Panc1 (cell line): ENCODE results near the gene RANBP3L. TPM values are rescaled to one million over a fixed set of nuclear protein-coding genes. Genes with fewer than 3 reads are reported as not detected.
"Not testable (repeated sequence)": the region's sequence is repeated elsewhere in the genome, so short reads cannot be mapped to it uniquely, and the experiment has no call there.

ENCODE experiments used
- ATAC-seq: fragments of 200-7000 bp; cut with Tn5 transposase; 2 replicates; pipeline ENCODE4 v1.9.1; 2020; ENCODE audit warnings: mild to moderate bottlenecking, moderate library complexity
- BruUV-seq: library from RNA; stranded (reverse); fragments of 400-500 nt; replicated peaks from 2 replicates; lab custom pipeline; 2021; lab: Mats Ljungman, UMichigan
- CTCF ChIA-PET: fragments of 300-600 bp; sonication (Branson Sonifier 250); formaldehyde crosslinking; loops from one replicate; lab custom pipeline; 2022; ENCODE audit warnings: antibody characterized with exemption; lab: Charles Lee
- POLR2A ChIA-PET: fragments of 300-600 bp; sonication (Branson Sonifier 250); formaldehyde crosslinking; loops from one replicate; lab custom pipeline; 2022; ENCODE audit warnings: antibody characterized with exemption; lab: Charles Lee
- DNase-seq: peaks from one replicate; pipeline ENCODE4 v3.0.0-alpha.2; 2010; ENCODE audit warnings: low read depth, low spot score
- H3K27ac ChIP-seq: 2 replicates; pipeline ENCODE4 v1.5.1; 2011; ENCODE audit warnings: mild to moderate bottlenecking, low read length, inconsistent platforms
- H3K27me3 ChIP-seq: fragments of 200-500 bp; sonication (Bioruptor generic); 2 replicates; pipeline ENCODE4 v1.6.0; 2014; ENCODE audit warnings: low read length, inconsistent platforms; ENCODE audit not compliant: control insufficient read depth, insufficient read depth
- H3K36me3 ChIP-seq: fragments of 200-500 bp; sonication (Bioruptor generic); 2 replicates; pipeline ENCODE4 v1.5.1; 2014; ENCODE audit warnings: inconsistent platforms, mild to moderate bottlenecking, low read length, moderate library complexity; ENCODE audit not compliant: control insufficient read depth, insufficient read depth
- H3K4me1 ChIP-seq: 2 replicates; pipeline ENCODE4 v1.5.1; 2011; ENCODE audit warnings: inconsistent platforms, mild to moderate bottlenecking, low read length, moderate library complexity; ENCODE audit not compliant: control insufficient read depth, insufficient read depth
- H3K4me3 ChIP-seq, 2 experiments: 2 replicates each; pipeline ENCODE4 v1.5.1; 2011 to 2012; ENCODE audit warnings: low read depth in 2 of 2, low read length in 2 of 2, mild to moderate bottlenecking in 2 of 2, inconsistent platforms in 1 of 2, moderate library complexity in 1 of 2
- H3K9me3 ChIP-seq: fragments of 200-500 bp; sonication (Bioruptor generic); 2 replicates; pipeline ENCODE4 v1.5.1; 2014; ENCODE audit warnings: low read depth, mild to moderate bottlenecking, inconsistent platforms, low read length, moderate library complexity; ENCODE audit not compliant: control insufficient read depth, insufficient read depth
- POLR2AphosphoS5 ChIP-seq: IDR thresholded peaks from 2 replicates; pipeline ENCODE4 v1.6.1; 2012; ENCODE audit warnings: mild to moderate bottlenecking, low read depth, low read length, moderate library complexity
- SIN3A ChIP-seq: IDR thresholded peaks from 2 replicates; pipeline ENCODE4 v1.6.1; 2012; ENCODE audit warnings: low read depth, mild to moderate bottlenecking, low read length, moderate library complexity, borderline replicate concordance; ENCODE audit not compliant: insufficient read depth
- TCF7L2 ChIP-seq: IDR thresholded peaks from 2 replicates; pipeline ENCODE4 v1.6.1; 2011; ENCODE audit warnings: mild to moderate bottlenecking, low read depth, low read length, inconsistent platforms
- in situ Hi-C: cut with HindIII; loops from 2 replicates; pipeline ENCODE4 v1.10.0; 2016; ENCODE audit warnings: low sequenced_read_pairs, low pct_unique_long_range_greater_than_20kb
- intact Hi-C: fragments of 100-400 bp; cut with micrococcal nuclease; formaldehyde crosslinking; loops from one replicate; pipeline ENCODE4 v1.10.0; 2022; ENCODE audit not compliant: unreplicated experiment
- total RNA-seq: library from RNA; stranded (reverse); gene quantifications from one replicate; pipeline ENCODE4 v1.2.1, GENCODE V29; 2021; ENCODE audit not compliant: unreplicated experiment
- TF ChIP-seq, protein P1 (sequence below), 2 experiments: IDR thresholded peaks; 2 replicates each; pipeline ENCODE4 v1.6.1; 2011 to 2012; ENCODE audit warnings: low read depth in 2 of 2, control low read depth in 1 of 2, low read length in 1 of 2, mild to moderate bottlenecking in 1 of 2, moderate library complexity in 1 of 2; ENCODE audit not compliant: insufficient read depth in 1 of 2
- TF ChIP-seq, protein P2 (sequence below): fragments of 450-650 bp; IDR thresholded peaks from 2 replicates; pipeline ENCODE4 v1.5.1; 2017; ENCODE audit warnings: mild to moderate bottlenecking

RANBP3L gene
- total RNA-seq, 1 experiment from 2014 or later, result 0.28 TPM

DNA sequence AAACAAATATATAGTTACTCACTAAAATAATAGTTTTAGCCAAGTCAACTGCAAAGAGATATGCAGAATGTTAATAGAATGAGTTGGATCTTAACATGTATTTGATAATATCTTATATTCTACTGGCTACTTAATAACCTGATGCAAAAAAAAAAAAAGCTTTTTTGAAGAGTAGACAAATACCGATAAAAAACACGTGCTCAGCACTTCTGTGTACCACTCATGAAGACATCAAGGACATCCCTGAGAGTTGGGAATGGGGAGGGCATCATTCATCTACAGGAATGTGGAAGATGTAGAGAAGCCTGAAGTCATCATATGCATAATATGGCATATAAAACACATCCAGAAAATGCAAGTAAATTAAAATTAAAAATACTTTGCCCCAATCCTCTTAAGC is 43.2 kb upstream of the RANBP3L start:
- no peak overlapping the region for H3K4me3 ChIP-seq
- intact Hi-C loops (no loop called here), in situ Hi-C loops (no loop called here)
- H3K4me1 ChIP-seq, result no peaks in the 10 kb centered on the region
- ATAC-seq, result no peak
- no peak overlapping the region for H3K27ac ChIP-seq
- H3K9me3 ChIP-seq, result no peaks in the 10 kb centered on the region
- CTCF ChIA-PET, result no interaction called here
- H3K36me3 ChIP-seq, result no peaks in the 10 kb centered on the region
- POLR2A ChIA-PET, result no interaction called here
- no TSS peak for BruUV-seq
- TF ChIP-seq SIN3A (no peak), POLR2AphosphoS5 (no peak), TCF7L2 (no peak)
- TF ChIP-seq, protein P1, sequence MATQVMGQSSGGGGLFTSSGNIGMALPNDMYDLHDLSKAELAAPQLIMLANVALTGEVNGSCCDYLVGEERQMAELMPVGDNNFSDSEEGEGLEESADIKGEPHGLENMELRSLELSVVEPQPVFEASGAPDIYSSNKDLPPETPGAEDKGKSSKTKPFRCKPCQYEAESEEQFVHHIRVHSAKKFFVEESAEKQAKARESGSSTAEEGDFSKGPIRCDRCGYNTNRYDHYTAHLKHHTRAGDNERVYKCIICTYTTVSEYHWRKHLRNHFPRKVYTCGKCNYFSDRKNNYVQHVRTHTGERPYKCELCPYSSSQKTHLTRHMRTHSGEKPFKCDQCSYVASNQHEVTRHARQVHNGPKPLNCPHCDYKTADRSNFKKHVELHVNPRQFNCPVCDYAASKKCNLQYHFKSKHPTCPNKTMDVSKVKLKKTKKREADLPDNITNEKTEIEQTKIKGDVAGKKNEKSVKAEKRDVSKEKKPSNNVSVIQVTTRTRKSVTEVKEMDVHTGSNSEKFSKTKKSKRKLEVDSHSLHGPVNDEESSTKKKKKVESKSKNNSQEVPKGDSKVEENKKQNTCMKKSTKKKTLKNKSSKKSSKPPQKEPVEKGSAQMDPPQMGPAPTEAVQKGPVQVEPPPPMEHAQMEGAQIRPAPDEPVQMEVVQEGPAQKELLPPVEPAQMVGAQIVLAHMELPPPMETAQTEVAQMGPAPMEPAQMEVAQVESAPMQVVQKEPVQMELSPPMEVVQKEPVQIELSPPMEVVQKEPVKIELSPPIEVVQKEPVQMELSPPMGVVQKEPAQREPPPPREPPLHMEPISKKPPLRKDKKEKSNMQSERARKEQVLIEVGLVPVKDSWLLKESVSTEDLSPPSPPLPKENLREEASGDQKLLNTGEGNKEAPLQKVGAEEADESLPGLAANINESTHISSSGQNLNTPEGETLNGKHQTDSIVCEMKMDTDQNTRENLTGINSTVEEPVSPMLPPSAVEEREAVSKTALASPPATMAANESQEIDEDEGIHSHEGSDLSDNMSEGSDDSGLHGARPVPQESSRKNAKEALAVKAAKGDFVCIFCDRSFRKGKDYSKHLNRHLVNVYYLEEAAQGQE (IDR thresholded peaks at IDR 0.05; ENCODE audit: insufficient read depth in 1 of 2, low read depth in 2 of 2, low read length in 1 of 2), result no peak
- TF ChIP-seq, protein P2, sequence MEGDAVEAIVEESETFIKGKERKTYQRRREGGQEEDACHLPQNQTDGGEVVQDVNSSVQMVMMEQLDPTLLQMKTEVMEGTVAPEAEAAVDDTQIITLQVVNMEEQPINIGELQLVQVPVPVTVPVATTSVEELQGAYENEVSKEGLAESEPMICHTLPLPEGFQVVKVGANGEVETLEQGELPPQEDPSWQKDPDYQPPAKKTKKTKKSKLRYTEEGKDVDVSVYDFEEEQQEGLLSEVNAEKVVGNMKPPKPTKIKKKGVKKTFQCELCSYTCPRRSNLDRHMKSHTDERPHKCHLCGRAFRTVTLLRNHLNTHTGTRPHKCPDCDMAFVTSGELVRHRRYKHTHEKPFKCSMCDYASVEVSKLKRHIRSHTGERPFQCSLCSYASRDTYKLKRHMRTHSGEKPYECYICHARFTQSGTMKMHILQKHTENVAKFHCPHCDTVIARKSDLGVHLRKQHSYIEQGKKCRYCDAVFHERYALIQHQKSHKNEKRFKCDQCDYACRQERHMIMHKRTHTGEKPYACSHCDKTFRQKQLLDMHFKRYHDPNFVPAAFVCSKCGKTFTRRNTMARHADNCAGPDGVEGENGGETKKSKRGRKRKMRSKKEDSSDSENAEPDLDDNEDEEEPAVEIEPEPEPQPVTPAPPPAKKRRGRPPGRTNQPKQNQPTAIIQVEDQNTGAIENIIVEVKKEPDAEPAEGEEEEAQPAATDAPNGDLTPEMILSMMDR, result no peak
- DNase-seq, result no peak
- H3K27me3 ChIP-seq, result no peaks in the 10 kb centered on the region

DNA sequence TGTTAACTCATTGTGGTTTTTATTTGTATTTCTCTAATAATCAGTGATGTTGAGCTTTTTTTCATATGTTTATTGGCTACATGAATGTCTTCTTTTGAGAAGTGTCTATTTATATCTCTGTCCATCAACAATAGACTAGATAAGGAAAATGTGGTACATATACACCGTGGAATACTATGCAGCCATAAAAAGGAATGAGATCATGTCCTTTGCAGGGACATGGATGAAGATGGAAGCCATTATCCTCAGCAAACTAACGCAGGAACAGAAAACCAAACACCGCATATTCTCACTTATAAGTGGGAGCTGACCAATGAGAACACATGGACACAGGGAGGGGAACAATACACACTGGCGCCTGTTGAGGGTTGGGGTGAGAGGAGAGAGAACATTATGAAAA is 40.0 kb upstream of the RANBP3L start:
- H3K9me3 ChIP-seq, intact Hi-C loops, H3K27me3 ChIP-seq, DNase-seq, ATAC-seq, CTCF ChIA-PET, in situ Hi-C loops, BruUV-seq, H3K4me3 ChIP-seq, H3K27ac ChIP-seq, POLR2A ChIA-PET, H3K36me3 ChIP-seq, H3K4me1 ChIP-seq: not testable (repeated sequence)

DNA sequence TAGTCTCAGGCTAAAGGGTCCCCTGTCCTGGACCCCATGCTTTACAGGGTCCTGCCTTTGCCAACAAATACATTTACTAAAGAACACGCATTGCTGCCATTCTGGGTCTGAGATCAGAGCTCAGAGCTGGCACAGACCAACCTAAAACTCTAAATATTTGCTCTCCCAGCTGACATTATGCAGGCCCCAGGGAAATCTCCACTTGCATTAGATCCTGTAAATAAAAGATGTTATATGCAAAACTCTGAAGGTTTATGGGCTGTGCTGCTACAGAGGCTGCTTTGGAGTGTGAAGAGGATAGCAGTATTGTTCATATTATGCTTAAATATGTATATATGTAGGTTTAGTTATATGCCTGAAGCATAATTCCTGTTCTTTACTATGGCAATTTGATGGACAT is 35.9 kb upstream of the RANBP3L start:
- Histone ChIP-seq H3K27ac (no peak overlapping the region), H3K4me3 (no peak overlapping the region), H3K4me1 (no peaks in the 10 kb centered on the region), H3K36me3 (no peaks in the 10 kb centered on the region), H3K27me3 (no peaks in the 10 kb centered on the region), H3K9me3 (no peaks in the 10 kb centered on the region)
- ChIA-PET CTCF (no interaction called here), POLR2A (no interaction called here)
- no peak for TF ChIP-seq SIN3A
- DNase-seq, result no peak
- ATAC-seq, result no peak
- in situ Hi-C loops (no loop called here), intact Hi-C loops (no loop called here)
- no TSS peak for BruUV-seq
